ENCODE results near the gene SMARCA4.

The SMARCA4 gene

DNA sequence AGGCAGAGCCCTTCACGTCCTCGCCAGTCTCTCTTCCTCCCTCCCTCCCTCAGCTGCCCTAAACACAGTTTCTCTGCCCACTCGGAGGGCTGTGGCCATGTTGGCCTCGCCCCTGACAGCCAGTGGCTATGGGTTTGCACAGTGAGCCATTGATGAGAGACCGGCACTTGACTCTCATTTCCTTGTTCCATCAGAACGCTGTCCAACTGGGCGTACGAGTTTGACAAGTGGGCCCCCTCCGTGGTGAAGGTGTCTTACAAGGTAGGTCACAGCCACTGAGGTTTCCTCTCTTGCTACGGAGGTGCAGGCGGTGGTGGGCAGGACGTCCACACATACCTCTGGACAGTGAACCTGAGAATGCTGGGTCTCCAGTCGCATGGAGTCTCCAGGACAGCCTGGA, 57.9 kb downstream of the SMARCA4 start:
- H2AFZ ChIP-seq (ENCODE audit: low read length), result no peak overlapping the region
- H3K18ac ChIP-seq (ENCODE audit: low read length), result no peak overlapping the region
- H3K27me3 ChIP-seq (ENCODE audit: control insufficient read depth in 3 of 3, insufficient read depth in 3 of 3, low read depth in 1 of 3, low read length in 3 of 3), result no peaks in the 10 kb centered on the region
- H3K9me3 ChIP-seq (replicated peaks in 1 of 2; ENCODE audit: control insufficient read depth in 2 of 2, insufficient read depth in 1 of 2, low read depth in 1 of 2, low read length in 2 of 2), result no peaks in the 10 kb centered on the region
- H2BK120ac ChIP-seq (ENCODE audit: low read depth, low read length), result no peak overlapping the region
- no CpG with 5 or more reads among the region's 13 CpGs for WGBS, 2 donors (ENCODE audit: extremely low coverage in 2 of 2, insufficient read length in 2 of 2, insufficient replicate concordance in 1 of 2)
- no peak overlapping the region for H3K4ac ChIP-seq (ENCODE audit: low read length)
- H3K4me2 ChIP-seq (ENCODE audit: insufficient read depth, low read length, poor library complexity, severe bottlenecking), result no peak overlapping the region
- H2AK5ac ChIP-seq (ENCODE audit: low read depth, low read length), result no peak overlapping the region
- no peaks in the 10 kb centered on the region for H3K4me1 ChIP-seq (ENCODE audit: control insufficient read depth in 2 of 2, insufficient read depth in 1 of 2, low read depth in 1 of 2, low read length in 2 of 2)
- H3K36me3 ChIP-seq (replicated peaks in 1 of 2; ENCODE audit: control insufficient read depth in 2 of 2, insufficient read depth in 2 of 2, low read length in 2 of 2), result peaks cover 87 to 99% of the 10 kb centered on the region in 2 donors
- H3K4me3 ChIP-seq (ENCODE audit: low read length in 2 of 2), result no peak overlapping the region
- no peak overlapping the region for H4K8ac ChIP-seq (ENCODE audit: low read depth, low read length)
- H2BK12ac ChIP-seq (ENCODE audit: low read length), result no peak overlapping the region
- peak overlapping the region; percentile 62 for H2BK5ac ChIP-seq (ENCODE audit: low read length)
- no peak overlapping the region for H4K91ac ChIP-seq (ENCODE audit: low read depth, low read length, poor library complexity)
- H2BK15ac ChIP-seq (ENCODE audit: low read length), result no peak overlapping the region
- no peak overlapping the region for H3K27ac ChIP-seq (replicated peaks; ENCODE audit: low read length)
- no peak overlapping the region for H3K9ac ChIP-seq (ENCODE audit: low read depth, low read length, poor library complexity)
- peaks cover 28% of the 10 kb centered on the region for H3K79me1 ChIP-seq (ENCODE audit: low read depth, low read length)
- no peak overlapping the region for H3K14ac ChIP-seq (ENCODE audit: low read length)
- DNase-seq (ENCODE audit: low spot score), result no peak
- H3K23ac ChIP-seq (ENCODE audit: low read depth, low read length, poor library complexity), result peak overlapping the region; percentile 62

DNA sequence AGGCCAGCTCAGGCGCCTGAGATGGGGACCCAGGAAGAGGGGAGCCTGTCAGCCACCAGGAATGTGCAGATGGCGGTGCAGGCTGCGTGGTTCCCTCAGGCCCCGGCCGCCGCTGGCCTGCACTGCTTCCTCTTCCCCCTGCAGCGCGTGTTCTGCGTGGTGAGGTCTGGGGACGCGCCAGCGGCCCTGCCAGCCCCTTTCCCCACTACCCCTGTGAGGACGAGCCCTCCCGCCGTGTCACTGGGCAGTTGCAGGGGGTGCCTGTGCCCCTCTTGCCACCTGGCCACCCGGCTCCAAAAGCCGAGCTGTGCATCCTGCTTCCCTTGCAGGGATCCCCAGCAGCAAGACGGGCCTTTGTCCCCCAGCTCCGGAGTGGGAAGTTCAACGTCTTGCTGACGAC, 58.4 kb downstream of the SMARCA4 start:
- H3K4ac ChIP-seq (ENCODE audit: low read length), result no peak overlapping the region
- no peak overlapping the region for H3K14ac ChIP-seq (ENCODE audit: low read length)
- no peak overlapping the region for H4K91ac ChIP-seq (ENCODE audit: low read depth, low read length, poor library complexity)
- H4K8ac ChIP-seq (ENCODE audit: low read depth, low read length), result no peak overlapping the region
- H2BK120ac ChIP-seq (ENCODE audit: low read depth, low read length), result no peak overlapping the region
- no peaks in the 10 kb centered on the region for H3K4me1 ChIP-seq (ENCODE audit: control insufficient read depth in 2 of 2, insufficient read depth in 1 of 2, low read depth in 1 of 2, low read length in 2 of 2)
- H3K79me1 ChIP-seq (ENCODE audit: low read depth, low read length), result peaks cover 28% of the 10 kb centered on the region
- DNase-seq (ENCODE audit: low spot score), result no peak
- no peak overlapping the region for H2BK12ac ChIP-seq (ENCODE audit: low read length)
- H3K27me3 ChIP-seq (ENCODE audit: control insufficient read depth in 3 of 3, insufficient read depth in 3 of 3, low read depth in 1 of 3, low read length in 3 of 3), result no peaks in the 10 kb centered on the region
- no peak overlapping the region for H2AK5ac ChIP-seq (ENCODE audit: low read depth, low read length)
- H3K23ac ChIP-seq (ENCODE audit: low read depth, low read length, poor library complexity), result no peak overlapping the region
- H3K36me3 ChIP-seq (replicated peaks in 1 of 2; ENCODE audit: control insufficient read depth in 2 of 2, insufficient read depth in 2 of 2, low read length in 2 of 2), result peaks cover 87 to 99% of the 10 kb centered on the region in 2 donors
- H2AFZ ChIP-seq (ENCODE audit: low read length), result no peak overlapping the region
- WGBS, 2 donors (ENCODE audit: extremely low coverage in 2 of 2, insufficient read length in 2 of 2, insufficient replicate concordance in 1 of 2), result no CpG with 5 or more reads among the region's 21 CpGs
- H3K4me3 ChIP-seq (ENCODE audit: low read length in 2 of 2), result no peak overlapping the region
- no peak overlapping the region for H2BK15ac ChIP-seq (ENCODE audit: low read length)
- peak overlapping the region; percentile 48 for H2BK5ac ChIP-seq (ENCODE audit: low read length)
- no peak overlapping the region for H3K18ac ChIP-seq (ENCODE audit: low read length)
- no peak overlapping the region for H3K9ac ChIP-seq (ENCODE audit: low read depth, low read length, poor library complexity)
- H3K27ac ChIP-seq (replicated peaks; ENCODE audit: low read length), result no peak overlapping the region
- no peak overlapping the region for H3K4me2 ChIP-seq (ENCODE audit: insufficient read depth, low read length, poor library complexity, severe bottlenecking)
- no peaks in the 10 kb centered on the region for H3K9me3 ChIP-seq (replicated peaks in 1 of 2; ENCODE audit: control insufficient read depth in 2 of 2, insufficient read depth in 1 of 2, low read depth in 1 of 2, low read length in 2 of 2)

DNA sequence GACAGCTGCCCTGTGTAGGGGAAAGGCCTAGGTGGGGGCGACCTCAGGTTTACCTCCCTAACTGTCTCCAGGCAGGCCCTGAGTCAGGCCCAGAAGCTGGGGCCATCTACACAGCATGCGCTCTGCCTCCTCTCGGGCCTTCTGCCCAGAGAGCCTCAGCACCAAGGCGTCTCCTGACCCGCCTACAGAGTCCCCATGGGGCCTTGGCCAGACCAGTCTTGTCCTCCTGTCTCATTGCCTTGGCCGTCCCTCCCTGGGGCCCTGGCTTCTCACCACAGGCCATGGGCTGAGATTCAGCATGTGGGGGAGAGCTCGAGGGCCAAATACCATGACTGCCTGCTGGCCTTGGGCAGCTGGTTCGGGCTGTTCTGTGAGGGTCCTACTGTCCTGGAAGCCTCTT, 59.0 kb downstream of the SMARCA4 start:
- no CpG with 5 or more reads among the region's 8 CpGs for WGBS, 2 donors (ENCODE audit: extremely low coverage in 2 of 2, insufficient read length in 2 of 2, insufficient replicate concordance in 1 of 2)
- no peaks in the 10 kb centered on the region for H3K4me1 ChIP-seq (ENCODE audit: control insufficient read depth in 2 of 2, insufficient read depth in 1 of 2, low read depth in 1 of 2, low read length in 2 of 2)

DNA sequence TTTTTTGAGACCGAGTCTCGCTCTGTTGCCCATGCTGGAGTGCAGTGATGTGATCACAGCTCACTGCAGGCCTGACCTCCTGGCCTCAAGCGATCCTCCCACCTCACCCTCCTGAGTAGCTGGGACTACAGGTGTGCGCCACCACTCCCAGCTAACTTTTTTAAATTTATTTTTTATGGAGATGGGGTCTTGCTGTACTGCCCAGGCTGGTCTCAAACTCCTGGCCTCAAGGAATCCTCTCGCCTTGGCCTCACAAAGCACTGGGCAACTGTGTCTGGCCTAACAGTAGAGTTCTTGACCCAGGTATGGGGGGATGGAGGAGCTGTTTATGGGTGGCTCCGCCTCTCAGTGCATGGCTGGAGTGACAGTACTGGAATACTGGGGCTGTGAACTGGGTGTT, 59.6 kb downstream of the SMARCA4 start:
- Histone ChIP-seq H2AK5ac (ENCODE audit: low read depth, low read length) (no peak overlapping the region), H2BK12ac (ENCODE audit: low read length) (no peak overlapping the region), H2BK5ac (ENCODE audit: low read length) (no peak overlapping the region), H2AFZ (ENCODE audit: low read length) (no peak overlapping the region), H3K14ac (ENCODE audit: low read length) (no peak overlapping the region), H3K79me1 (ENCODE audit: low read depth, low read length) (peaks cover 26% of the 10 kb centered on the region), H3K36me3 (replicated peaks in 1 of 2; ENCODE audit: control insufficient read depth in 2 of 2, insufficient read depth in 2 of 2, low read length in 2 of 2) (peaks cover 91 to 99% of the 10 kb centered on the region in 2 donors), H3K27me3 (ENCODE audit: control insufficient read depth in 3 of 3, insufficient read depth in 3 of 3, low read depth in 1 of 3, low read length in 3 of 3) (no peaks in the 10 kb centered on the region), H3K4me3 (ENCODE audit: low read length in 2 of 2) (no peak overlapping the region), H4K8ac (ENCODE audit: low read depth, low read length) (no peak overlapping the region), H3K4me2 (ENCODE audit: insufficient read depth, low read length, poor library complexity, severe bottlenecking) (no peak overlapping the region), H3K9ac (ENCODE audit: low read depth, low read length, poor library complexity) (no peak overlapping the region), H3K9me3 (replicated peaks in 1 of 2; ENCODE audit: control insufficient read depth in 2 of 2, insufficient read depth in 1 of 2, low read depth in 1 of 2, low read length in 2 of 2) (no peaks in the 10 kb centered on the region), H3K18ac (ENCODE audit: low read length) (no peak overlapping the region), H4K91ac (ENCODE audit: low read depth, low read length, poor library complexity) (no peak overlapping the region), H3K27ac (replicated peaks; ENCODE audit: low read length) (no peak overlapping the region), H3K4ac (ENCODE audit: low read length) (no peak overlapping the region), H2BK120ac (ENCODE audit: low read depth, low read length) (no peak overlapping the region), H2BK15ac (ENCODE audit: low read length) (no peak overlapping the region), H3K4me1 (ENCODE audit: control insufficient read depth in 2 of 2, insufficient read depth in 1 of 2, low read depth in 1 of 2, low read length in 2 of 2) (no peaks in the 10 kb centered on the region), H3K23ac (ENCODE audit: low read depth, low read length, poor library complexity) (no peak overlapping the region)
- no peak for DNase-seq (ENCODE audit: low spot score)
- WGBS, 2 donors (ENCODE audit: extremely low coverage in 2 of 2, insufficient read length in 2 of 2, insufficient replicate concordance in 1 of 2), result no CpG with 5 or more reads among the region's 6 CpGs

More for the DNA sequence above, 59.0 kb downstream of the SMARCA4 start:
- Histone ChIP-seq H4K8ac (ENCODE audit: low read depth, low read length) (no peak overlapping the region), H2BK15ac (ENCODE audit: low read length) (no peak overlapping the region), H2BK5ac (ENCODE audit: low read length) (peak overlapping the region; percentile 35), H2AK5ac (ENCODE audit: low read depth, low read length) (no peak overlapping the region), H3K14ac (ENCODE audit: low read length) (peak overlapping the region; percentile 50), H2BK12ac (ENCODE audit: low read length) (no peak overlapping the region), H3K4me3 (ENCODE audit: low read length in 2 of 2) (no peak overlapping the region), H2BK120ac (ENCODE audit: low read depth, low read length) (no peak overlapping the region), H3K23ac (ENCODE audit: low read depth, low read length, poor library complexity) (no peak overlapping the region), H4K91ac (ENCODE audit: low read depth, low read length, poor library complexity) (no peak overlapping the region), H3K4me2 (ENCODE audit: insufficient read depth, low read length, poor library complexity, severe bottlenecking) (no peak overlapping the region), H3K18ac (ENCODE audit: low read length) (no peak overlapping the region), H3K27me3 (ENCODE audit: control insufficient read depth in 3 of 3, insufficient read depth in 3 of 3, low read depth in 1 of 3, low read length in 3 of 3) (no peaks in the 10 kb centered on the region), H3K79me1 (ENCODE audit: low read depth, low read length) (peaks cover 26% of the 10 kb centered on the region), H3K27ac (replicated peaks; ENCODE audit: low read length) (no peak overlapping the region), H2AFZ (ENCODE audit: low read length) (no peak overlapping the region), H3K9ac (ENCODE audit: low read depth, low read length, poor library complexity) (no peak overlapping the region), H3K9me3 (replicated peaks in 1 of 2; ENCODE audit: control insufficient read depth in 2 of 2, insufficient read depth in 1 of 2, low read depth in 1 of 2, low read length in 2 of 2) (no peaks in the 10 kb centered on the region), H3K4ac (ENCODE audit: low read length) (no peak overlapping the region), H3K36me3 (replicated peaks in 1 of 2; ENCODE audit: control insufficient read depth in 2 of 2, insufficient read depth in 2 of 2, low read length in 2 of 2) (peaks cover 89 to 99% of the 10 kb centered on the region in 2 donors)
- no peak for DNase-seq (ENCODE audit: low spot score)

Measured in neuronal stem cell (in vitro differentiated cells).